GM19372 (cell line): ENCODE data around the gene FCMR.

Experiments used
- ATAC-seq: cut with Tn5 transposase; IDR thresholded peaks from one replicate; pipeline ENCODE4 v1.9.1; 2021; ENCODE audit warnings: mild to moderate bottlenecking, low read depth, moderate library complexity; ENCODE audit not compliant: unreplicated experiment

FCMR gene, protein sequence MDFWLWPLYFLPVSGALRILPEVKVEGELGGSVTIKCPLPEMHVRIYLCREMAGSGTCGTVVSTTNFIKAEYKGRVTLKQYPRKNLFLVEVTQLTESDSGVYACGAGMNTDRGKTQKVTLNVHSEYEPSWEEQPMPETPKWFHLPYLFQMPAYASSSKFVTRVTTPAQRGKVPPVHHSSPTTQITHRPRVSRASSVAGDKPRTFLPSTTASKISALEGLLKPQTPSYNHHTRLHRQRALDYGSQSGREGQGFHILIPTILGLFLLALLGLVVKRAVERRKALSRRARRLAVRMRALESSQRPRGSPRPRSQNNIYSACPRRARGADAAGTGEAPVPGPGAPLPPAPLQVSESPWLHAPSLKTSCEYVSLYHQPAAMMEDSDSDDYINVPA

DNA sequence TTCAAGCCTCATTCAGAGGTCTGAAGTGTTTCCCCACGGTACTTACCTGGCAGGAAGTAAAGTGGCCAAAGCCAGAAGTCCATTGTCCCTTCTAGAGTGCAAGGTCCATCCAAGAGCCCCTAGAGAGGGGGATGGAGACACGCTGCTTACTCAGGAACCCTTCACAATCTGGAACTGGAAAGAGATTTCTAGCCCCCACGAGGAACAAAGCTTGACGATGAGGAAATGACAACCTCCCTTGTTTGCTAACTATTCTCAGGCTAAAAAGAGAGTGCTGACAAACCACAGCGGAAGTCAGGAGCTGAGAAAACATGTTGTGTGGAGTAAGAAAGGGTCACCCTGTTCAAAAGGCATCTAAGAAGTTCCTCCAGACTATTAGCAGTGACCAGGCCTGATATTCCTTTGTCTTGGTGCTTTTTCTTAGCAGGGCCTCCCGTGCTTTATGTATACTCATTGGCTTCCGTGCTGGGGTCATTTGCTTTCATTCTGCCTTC lies at the start of gene FCMR:
Gene FCMR (minus strand): TSS at position 170 of the 494 bp plus-strand sequence. CDS start 87 bp downstream, at position 83.
- no peak for ATAC-seq

DNA sequence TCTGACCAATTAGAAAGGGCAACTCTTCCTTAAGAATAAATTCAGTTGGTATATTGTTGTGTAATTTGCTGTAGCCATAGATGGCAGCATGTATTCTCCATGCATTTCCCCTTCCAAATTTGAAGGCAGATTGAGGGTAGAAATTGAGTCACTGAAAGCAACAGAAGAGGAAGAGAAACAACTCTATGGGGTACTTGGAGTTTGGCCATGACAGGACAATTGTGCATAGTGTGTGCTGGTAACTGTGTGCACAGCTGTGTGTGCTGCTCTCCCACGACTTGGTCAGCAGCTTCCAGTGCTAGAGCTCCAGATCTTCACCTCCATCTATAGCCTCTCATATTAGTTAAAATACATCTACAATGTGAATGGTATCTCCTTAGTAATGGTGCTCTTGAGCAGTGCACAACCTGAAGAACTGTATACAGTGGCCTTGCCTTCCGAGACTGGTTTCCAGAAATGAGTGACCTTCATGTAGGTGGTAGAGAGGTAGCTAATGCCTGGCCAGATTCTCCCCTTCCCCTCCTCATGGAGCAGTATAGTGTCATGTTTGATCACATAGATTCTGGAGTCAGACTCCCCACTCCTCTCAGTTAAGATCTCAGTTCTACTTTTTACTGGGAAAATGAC lies 49.4 kb upstream of the FCMR start:
- ATAC-seq: no peak

DNA sequence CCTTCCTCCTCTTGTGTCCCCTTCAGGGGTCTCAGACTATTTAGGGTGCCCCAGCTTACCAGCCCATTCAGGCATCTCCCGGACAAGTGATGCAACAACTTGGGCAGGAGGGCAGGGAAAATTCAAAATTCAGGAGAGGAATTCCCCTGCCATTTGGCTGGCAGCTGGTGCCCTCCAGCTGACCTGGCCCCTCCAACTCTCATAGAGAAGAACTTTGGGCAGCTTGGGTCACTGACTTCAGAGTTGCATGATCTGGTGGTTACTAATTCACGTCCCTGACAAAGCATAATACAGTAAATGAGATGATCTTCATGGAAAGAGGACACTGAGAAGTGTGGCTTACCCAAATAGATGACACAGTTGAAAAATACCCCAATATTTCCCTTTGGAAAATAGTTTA lies 48.7 kb upstream of the FCMR start, which contains the start of gene FCAMR:
Gene FCAMR (minus strand): TSS at position 15 of the 400 bp plus-strand sequence. CDS start 335 bp downstream, outside the sequence.
- ATAC-seq: no peak

DNA sequence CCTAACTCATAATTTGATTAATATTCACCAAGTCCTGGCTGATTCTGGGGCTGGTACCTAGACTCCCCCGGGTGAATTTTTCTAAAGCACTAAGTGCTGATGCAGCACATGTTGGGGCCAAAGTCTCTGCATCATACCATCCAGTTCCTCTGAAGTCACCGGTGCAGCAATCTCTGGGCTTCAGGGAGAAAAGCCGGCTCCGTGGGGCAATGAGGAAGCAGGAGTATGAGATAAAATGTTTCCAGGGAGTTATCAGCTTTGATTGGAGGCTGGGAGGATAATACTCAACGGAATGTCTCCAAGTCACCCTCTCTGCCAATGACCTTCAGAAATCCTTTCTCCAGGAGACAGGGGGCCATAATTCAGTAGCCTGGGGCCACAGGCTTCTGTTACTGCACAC lies 47.3 kb upstream of the FCMR start:
- ATAC-seq: no peak

DNA sequence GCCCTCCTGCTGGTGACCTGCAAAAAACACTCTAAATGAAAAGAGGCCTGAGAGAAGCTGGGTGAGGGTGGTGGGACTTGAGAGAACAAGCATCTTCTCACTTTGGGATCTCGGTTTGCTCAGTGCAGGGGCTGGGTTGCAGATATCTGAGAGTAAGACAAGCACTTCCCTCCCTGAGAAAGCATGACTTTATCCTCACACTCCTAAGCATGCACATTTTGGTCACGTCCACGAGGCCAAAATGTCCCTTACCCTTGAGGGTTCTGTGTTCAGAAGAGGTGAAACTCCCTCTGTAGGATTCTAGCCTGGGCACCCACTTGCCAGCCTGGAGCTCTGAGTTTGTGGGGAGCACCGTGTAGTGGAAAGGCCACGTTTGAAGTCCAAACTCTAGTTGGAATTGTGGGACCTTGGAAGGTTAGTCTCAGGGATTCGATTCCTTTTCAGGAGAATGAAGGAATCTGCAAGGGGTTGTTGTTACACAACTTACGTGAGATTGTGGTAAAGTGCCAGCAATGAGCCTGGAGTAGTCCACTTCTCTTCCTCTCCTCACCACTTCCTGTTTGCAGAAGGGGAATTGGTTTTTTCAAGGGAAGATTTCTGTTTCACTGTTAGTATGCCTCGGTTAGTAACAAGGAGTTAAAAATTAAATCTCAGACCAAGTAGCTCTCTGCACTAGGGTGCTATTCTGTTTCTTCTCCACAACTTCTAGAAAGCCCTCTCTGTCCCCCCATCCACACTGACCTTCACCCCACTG lies 45.5 kb upstream of the FCMR start:
- ATAC-seq: peak; percentile 53

DNA sequence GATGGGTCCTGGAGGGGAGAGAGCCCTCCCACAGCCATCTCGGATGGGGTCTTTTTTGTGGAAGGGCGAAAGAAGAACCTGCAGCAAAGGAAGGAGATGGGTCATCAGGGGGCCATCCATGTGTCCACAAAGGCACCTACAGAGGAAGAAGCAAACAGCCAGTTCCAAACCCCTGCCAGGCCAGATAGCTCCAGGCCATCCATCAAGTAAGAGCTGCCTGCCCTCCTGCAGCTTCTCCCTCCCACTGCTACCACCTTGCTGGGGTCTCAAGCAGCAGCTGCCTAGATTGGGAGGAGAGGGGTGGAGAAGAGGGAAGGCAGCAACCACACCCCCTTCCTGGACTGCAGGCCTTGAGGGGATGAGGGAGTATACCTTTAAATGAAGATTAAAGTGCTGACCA lies 44.0 kb upstream of the FCMR start:
- no peak for ATAC-seq

DNA sequence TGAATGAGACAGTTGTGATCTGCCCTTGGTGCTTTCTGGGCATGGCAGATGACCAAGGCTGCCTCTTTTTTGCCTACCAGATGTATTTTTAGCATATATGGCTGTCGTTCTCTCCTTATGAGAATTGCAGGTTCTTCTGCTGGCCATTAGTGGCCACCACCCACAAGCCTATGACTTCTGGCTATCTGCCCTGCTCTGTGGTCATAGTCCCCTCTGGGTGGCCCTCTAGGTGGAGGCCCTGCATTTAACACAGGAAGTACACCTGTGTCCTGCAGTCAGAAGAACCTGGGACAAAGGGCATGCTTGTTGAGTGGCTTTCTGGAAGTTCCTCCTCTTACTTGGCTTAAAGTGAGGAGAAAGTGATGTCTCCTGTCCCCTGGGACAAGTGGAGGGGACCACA lies 42.0 kb upstream of the FCMR start:
- ATAC-seq: no peak

DNA sequence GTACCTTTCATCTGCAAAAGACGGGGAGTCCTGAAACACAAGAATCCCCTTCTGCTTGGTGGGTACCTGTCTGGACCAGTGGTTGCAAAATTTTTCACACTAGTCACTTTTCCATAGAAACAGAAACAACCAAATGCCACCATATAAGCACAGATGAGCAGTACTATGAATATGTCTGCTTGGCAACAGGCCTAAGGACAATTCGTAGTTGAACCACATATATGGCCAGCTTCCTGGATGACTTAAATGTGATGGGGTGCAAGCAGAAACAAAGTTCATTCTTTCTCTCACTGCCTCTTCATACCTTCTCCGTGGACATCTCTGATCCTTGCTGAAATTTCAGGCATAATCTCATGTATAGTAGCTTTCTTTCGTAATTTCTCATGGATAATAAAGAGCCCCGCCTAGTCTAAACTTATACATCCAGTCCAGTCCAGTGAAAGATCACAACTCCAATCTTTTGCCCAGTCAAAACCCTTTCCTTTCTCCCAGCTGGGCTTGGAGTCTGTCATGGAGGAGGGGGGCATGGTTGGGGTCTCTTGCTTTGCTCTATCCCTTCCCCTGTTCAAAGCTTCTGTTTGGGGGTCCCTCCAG lies 41.5 kb upstream of the FCMR start:
- no peak for ATAC-seq

DNA sequence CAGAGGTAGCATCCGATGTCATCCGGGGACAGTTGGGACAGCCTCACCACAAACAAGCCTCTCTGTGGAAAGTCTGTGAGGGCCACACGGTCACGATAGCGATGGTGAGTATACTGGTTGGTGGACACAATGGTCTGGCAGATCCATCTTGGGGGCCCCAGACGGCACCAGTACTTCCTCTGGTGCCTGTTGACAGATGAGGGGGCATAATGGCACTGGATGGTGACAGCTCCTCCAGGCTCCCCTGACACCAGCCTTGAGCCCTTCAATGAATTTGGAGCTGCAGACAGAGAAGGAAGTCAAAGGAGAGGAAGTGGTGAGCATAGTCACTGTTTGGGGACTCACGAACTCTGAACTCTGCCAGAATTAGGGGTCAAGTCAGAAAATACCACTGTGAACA lies 40.5 kb upstream of the FCMR start:
- ATAC-seq: no peak

DNA sequence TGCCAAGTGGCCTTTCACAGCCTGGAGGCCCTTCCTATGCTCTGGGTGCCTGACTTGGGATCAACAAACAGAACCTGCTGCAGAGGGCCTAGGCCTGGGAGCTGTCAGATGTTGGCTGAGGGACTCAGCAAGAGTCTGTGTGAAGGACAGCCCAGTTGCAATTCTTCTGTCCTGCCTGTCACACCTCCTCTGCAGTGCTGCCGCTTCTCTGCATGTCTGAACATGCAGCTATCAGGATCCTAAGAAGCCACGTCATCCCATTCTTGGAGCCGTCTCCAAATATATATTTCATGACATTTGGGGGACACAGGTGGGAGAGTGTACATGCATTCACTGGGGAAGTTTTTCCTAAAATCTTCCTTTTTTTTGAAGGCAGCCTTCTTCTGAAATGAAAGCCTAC lies 39.9 kb upstream of the FCMR start:
- no peak for ATAC-seq

DNA sequence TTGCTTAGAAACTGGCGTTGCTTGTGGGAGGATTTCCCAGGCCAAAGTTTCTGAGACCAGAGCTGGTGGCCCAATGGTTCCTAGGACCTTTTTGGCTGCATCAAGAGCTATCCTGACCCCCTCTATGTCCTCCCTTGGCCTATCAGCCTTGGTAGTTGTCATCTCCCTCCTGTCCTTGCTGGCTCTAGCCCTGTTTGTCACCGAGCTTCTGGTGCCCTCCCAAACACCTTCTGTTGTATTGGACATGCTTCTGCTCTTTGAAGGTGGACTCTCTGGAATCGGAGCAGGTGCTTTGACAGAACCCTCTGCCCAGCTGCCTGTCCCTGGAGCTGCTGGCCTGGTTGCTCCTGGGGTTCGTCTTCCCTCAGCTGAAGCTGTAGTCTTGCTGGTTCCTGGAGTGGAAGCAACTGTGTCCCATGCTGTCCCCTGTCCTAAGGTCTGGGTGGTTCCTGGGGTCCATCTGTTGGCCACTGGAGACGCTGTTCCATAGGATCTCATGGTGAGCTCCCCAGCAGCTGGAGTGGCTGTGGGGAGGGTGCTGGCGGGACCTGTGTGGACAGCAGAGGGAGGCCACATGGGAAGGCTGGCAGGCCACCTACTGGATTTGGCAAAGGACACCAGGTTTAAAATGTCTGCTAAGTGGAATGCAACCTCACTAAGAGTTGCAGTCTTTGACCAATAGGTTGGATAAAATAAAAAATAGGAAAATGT lies 39.1 kb upstream of the FCMR start:
- no peak for ATAC-seq

DNA sequence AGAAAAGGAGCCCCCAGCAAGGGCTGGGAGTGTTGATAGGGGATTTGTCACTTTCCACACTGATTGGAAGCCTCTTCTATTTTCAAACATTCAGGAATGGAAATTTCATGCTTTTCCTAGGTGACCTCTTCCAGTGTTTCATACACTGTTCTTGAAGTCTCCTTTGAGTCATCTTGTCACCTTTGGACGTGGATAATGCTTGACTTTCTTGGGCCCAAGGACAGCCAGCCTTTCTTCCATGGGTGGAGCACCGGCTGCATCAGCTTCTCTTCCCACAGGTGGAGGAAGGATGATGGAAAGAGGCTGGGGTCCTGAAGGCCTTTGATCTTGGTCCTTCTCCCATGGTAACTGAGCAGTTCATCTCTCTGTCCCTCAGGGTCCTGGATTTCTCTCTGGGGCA lies 36.4 kb upstream of the FCMR start:
- ATAC-seq: no peak

DNA sequence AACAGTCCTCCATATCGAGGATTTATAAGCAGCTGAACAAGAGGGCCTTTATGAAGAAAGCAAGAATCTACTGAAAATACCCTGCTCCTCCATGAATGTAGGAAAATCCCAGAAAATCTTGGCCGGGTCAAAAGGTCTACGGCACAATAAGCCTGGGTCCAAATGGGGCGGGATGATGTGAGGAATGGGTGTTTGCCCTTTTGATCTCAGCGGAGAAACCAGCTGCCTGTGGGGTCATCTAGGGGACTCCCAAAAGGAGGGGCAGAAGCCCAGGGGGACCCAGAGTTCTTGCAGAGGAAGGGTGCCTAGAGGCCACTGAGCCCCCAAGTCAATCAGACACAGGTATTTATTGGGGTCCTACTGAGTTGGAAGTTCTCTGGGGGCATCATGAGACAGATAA lies 35.9 kb upstream of the FCMR start:
- ATAC-seq: no peak

DNA sequence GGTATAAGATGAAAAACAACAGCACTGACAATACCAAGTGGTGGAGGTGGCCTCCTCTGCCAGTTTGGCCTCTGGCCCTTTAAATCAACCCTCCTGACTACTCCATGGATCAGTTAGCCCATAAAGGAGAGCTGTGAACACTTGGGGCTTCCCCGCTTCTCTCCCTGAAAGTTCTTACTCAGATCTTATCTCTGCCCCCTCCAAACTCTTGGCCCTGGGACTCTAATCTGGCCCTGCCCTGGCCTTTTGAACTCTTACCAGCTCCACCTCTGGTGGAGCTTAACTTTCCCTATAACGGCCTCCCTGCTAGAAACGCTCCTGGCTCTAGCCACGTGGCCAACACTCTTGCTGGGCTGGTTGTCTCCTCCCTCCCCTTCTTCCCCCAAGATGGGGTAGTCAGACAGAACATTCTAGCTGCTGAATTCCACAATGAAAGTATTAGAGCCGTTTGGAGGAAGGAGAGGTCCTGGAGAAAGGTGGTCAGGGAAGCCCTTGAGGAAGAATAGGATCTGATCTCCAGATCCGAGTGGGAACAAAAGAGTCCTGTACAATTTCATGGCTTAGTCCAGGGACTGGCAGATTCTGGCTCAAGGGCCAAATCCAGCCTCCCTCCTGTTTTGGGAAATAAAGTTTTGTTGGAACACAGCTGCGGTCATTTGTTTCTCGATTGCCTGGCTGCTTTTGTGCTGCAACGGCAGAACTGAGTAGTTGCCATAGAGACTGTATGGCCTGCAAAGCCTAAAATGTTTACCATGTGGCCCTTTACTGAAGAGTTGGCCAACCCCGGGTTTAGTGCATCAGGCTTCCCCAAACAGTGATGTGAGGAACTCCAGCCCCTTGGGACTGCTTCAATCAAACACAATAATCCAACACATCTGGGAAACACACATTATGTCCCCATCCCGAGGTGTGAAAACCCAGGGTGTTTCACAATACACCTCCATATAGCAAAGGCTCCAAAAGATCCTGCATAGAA lies 34.0 kb upstream of the FCMR start:
- ATAC-seq: no peak

DNA sequence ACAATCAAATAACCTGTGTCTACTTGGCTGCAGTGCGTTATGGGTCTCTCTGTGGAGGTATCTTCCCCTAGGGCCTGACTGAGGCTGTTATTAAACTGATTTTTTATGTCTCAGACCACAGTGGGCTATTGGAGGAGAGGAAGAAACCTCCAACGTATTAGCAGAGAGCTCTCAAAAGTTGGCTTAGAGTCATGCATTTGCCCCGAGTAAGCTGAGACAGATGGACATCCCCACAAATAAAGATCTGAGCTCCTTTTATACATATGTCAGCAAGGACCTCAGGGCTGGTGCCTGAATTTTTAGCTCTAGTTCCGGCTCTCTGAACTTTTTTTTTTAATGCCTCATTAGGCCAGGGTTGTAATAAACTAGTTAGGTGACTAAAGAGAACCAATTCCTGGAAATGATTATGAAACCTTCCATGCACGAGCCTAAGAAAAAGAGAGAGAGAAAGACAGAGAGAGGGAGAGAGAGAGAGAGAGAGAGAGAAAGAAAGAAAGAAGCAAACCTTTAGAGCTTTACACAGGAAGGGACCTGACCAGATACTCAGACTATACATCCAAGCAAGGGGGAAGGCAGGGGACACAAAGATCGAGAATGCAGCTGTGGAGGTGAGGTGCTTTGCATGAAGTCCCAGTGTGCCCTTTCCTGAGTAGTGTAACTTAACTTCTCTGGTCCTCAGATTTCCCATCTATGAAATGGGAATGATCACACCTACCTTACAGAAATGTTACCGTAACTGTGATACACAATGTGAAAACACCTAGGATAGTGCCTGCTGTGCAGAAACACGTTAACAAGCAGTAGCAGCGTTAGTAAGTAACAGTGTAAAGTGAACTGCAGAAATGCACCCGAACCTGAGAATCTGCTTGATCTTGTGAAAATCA lies 33.0 kb upstream of the FCMR start:
- ATAC-seq: no peak

DNA sequence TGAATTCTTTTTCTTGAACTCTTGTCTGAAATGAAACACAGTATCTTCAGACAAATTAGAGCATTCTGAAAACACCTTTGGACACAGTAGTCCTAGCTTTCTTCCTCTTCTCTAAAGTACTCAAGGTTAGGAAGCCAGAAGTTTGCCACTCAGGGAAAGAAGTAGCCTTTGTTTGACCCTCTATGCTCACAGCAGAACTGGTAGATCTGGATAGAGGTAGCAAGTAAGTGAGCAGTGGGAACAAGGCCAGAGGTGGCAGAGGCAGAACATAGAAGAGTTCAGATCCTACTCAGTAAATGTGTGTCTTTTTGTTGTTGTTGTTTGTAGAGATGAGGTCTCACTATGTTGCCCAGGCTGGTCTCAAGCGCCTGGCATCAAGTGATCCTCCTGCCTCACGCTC lies 31.9 kb upstream of the FCMR start:
- no peak for ATAC-seq

DNA sequence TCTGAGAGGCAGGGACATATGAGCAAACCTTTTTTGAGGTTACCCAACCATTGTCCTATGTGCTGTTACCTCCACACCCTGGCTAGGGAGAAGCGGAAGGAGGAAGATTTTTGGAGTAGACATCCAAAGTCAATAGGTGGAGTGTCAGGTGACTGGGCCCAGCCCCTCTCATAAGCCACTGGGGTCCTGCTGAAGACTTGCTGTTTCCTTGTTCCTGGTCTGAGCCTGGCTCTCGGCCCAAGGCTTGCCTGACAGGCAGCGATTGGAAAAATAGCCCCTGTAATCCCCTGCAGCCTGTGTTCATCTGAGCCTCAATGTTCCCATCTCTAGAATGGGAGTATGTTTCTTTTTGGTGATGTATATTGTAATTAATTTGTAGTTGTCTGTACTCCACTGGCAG lies 31.4 kb upstream of the FCMR start:
- ATAC-seq: no peak

DNA sequence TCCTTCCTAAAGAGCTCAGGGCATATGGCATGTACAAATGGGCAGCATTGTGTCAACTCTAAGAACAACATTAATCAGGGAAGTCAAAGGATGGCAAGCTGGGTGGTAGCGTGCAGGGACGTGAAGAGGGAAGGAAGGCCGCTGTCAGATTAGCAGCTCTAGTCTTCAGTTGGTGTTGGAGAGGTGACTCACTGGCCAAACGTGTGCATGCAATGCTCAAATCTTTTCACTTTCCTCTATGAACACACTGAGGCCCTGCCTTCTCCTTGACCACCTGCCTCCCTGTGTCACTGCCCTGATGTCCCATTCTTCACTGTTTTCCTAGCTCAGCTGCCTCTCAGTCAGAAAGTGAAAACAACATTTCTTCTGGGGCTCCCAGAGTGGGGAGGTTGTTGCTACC lies 30.4 kb upstream of the FCMR start:
- ATAC-seq: no peak
